Spleen (tissue), 7 donors: Measurements from ENCODE around the gene DRD1.

Experiments
- POLR2A ChIP-seq, 3 donors: fragments of 450-650 bp; IDR thresholded peaks; one replicate each; pipeline ENCODE4 v1.5.1; 2017; ENCODE audit warnings: antibody characterized with exemption in 3 of 3, mild to moderate bottlenecking in 1 of 3
- POLR2AphosphoS5 ChIP-seq, 3 donors: sonication (generic); formaldehyde crosslinking; IDR thresholded peaks; one replicate each; pipeline ENCODE4 v1.5.1; 2017; ENCODE audit warnings: antibody characterized with exemption in 3 of 3
- TF ChIP-seq, protein P1 (sequence below), 11 experiments: fragments of 200-600 bp in 7 of 11; fragments of 450-650 bp in 4 of 11; sonication (generic) in 4 of 11; IDR thresholded peaks in 8 of 11; conservative IDR thresholded peaks in 3 of 11; 1 replicate in 7 of 11; 2 replicates in 4 of 11; pipeline versions ENCODE4 v1.4.0 to v1.8.0; 2016 to 2021; ENCODE audit warnings: antibody characterized with exemption in 11 of 11, inconsistent platforms in 4 of 11, mild to moderate bottlenecking in 1 of 11
- donor health status: DM: no; HTN: no; CAD: no; lungs with moderate emphysema.
- donor health status: DM: no; HTN: no; CAD: no.
- donor health status: DM: no; HTN: no; CAD: no.

DNA sequence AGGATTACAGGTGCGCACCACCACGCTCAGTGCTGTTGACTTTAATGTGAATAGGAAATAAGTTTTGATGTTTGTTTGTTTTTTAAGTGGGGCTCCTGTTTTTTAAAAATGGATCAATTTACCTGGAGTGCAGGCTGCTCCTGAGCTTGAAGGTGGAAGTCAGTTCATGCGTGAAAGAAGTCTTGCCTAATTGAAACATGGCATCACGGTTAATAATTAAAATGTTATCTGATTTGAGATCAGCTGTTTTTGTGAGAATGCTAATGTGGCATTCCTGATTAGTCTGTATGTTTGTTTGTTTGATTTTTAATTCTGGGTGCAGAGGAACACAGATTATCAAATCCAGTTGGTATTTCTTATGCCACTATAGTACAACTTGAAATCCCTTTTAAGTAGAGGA is 40.8 kb upstream of the DRD1 start:
- TF ChIP-seq, protein P1, sequence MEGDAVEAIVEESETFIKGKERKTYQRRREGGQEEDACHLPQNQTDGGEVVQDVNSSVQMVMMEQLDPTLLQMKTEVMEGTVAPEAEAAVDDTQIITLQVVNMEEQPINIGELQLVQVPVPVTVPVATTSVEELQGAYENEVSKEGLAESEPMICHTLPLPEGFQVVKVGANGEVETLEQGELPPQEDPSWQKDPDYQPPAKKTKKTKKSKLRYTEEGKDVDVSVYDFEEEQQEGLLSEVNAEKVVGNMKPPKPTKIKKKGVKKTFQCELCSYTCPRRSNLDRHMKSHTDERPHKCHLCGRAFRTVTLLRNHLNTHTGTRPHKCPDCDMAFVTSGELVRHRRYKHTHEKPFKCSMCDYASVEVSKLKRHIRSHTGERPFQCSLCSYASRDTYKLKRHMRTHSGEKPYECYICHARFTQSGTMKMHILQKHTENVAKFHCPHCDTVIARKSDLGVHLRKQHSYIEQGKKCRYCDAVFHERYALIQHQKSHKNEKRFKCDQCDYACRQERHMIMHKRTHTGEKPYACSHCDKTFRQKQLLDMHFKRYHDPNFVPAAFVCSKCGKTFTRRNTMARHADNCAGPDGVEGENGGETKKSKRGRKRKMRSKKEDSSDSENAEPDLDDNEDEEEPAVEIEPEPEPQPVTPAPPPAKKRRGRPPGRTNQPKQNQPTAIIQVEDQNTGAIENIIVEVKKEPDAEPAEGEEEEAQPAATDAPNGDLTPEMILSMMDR (IDR thresholded peaks at IDR 0.05 in 8 of 11, conservative IDR thresholded peaks at IDR 0.05 in 3 of 11): no peak
- TF ChIP-seq POLR2A (IDR thresholded peaks at IDR 0.05) (no peak), POLR2AphosphoS5 (IDR thresholded peaks at IDR 0.05) (no peak)
